Calu3 (cell line): ENCODE data around the gene SPTBN1. TPM values are rescaled to one million over a fixed set of nuclear protein-coding genes. Genes with fewer than 3 reads are reported as not detected.

Source experiments
- BruUV-seq: library from RNA; stranded (reverse); fragments of 400-500 nt; replicated peaks from 2 replicates; lab custom pipeline; 2021; lab: Mats Ljungman, UMichigan
- CTCF ChIA-PET: fragments of 300-600 bp; sonication (Branson Sonifier 250); formaldehyde crosslinking; loops from one replicate; lab custom pipeline; 2022; ENCODE audit warnings: antibody characterized with exemption; lab: Charles Lee
- DNase-seq: peaks from one replicate; pipeline ENCODE4 v3.0.0; 2022
- H3K27ac Mint-ChIP-seq: one replicate; pipeline ENCODE4 v1.8.0; 2022; ENCODE audit warnings: mixed read lengths; ENCODE audit not compliant: unreplicated experiment
- H3K27me3 Mint-ChIP-seq: one replicate; pipeline ENCODE4 v1.8.0; 2022; ENCODE audit warnings: mixed read lengths; ENCODE audit not compliant: unreplicated experiment
- H3K36me3 Mint-ChIP-seq: one replicate; pipeline ENCODE4 v1.8.0; 2022; ENCODE audit warnings: mild to moderate bottlenecking, moderate library complexity, mixed read lengths; ENCODE audit not compliant: insufficient read depth, unreplicated experiment
- H3K4me1 Mint-ChIP-seq: one replicate; pipeline ENCODE4 v1.8.0; 2022; ENCODE audit warnings: mild to moderate bottlenecking, low read depth, mixed read lengths; ENCODE audit not compliant: unreplicated experiment
- H3K4me3 Mint-ChIP-seq: one replicate; pipeline ENCODE4 v1.8.0; 2022; ENCODE audit warnings: mild to moderate bottlenecking, low read depth, moderate library complexity, mixed read lengths; ENCODE audit not compliant: unreplicated experiment
- H3K9me3 Mint-ChIP-seq: one replicate; pipeline ENCODE4 v1.8.0; 2022; ENCODE audit warnings: low read depth, mixed read lengths; ENCODE audit not compliant: unreplicated experiment
- CTCF ChIP-seq: fragments of 200-600 bp; IDR thresholded peaks from one replicate; pipeline ENCODE4 v1.8.0; 2022; ENCODE audit warnings: antibody characterized with exemption; ENCODE audit not compliant: unreplicated experiment
- intact Hi-C: fragments of 100-400 bp; cut with micrococcal nuclease; formaldehyde crosslinking; loops from one replicate; pipeline ENCODE4 v1.10.0; 2022; ENCODE audit not compliant: unreplicated experiment
- total RNA-seq: library from RNA; stranded (reverse); gene quantifications from 2 replicates; pipeline ENCODE4 v1.2.3, GENCODE V29; 2022

SPTBN1 gene
- total RNA-seq, 1 experiment from 2014 or later: 611 TPM

GRCh38 chr2:54439582-54439981 is 16.5 kb upstream of the SPTBN1 start:
- CTCF ChIA-PET: no interaction called here
- Mint-ChIP-seq H3K27ac (no peak overlapping the region), H3K4me3 (no peak overlapping the region), H3K36me3 (no peaks in the 10 kb centered on the region), H3K9me3 (no peaks in the 10 kb centered on the region), H3K27me3 (no peaks in the 10 kb centered on the region), H3K4me1 (no peaks in the 10 kb centered on the region)
- TF ChIP-seq CTCF: no peak
- no peak for DNase-seq
- intact Hi-C loops: no loop called here
- no TSS peak for BruUV-seq

- no peak overlapping the region for H3K4me3 Mint-ChIP-seq
- intact Hi-C loops: no loop called here
- H3K27me3 Mint-ChIP-seq: no peaks in the 10 kb centered on the region
- no peak overlapping the region for H3K27ac Mint-ChIP-seq
- no TSS peak for BruUV-seq
- CTCF ChIA-PET: no interaction called here
- no peaks in the 10 kb centered on the region for H3K9me3 Mint-ChIP-seq
- H3K4me1 Mint-ChIP-seq: no peaks in the 10 kb centered on the region
- TF ChIP-seq CTCF: no peak
- H3K36me3 Mint-ChIP-seq: no peaks in the 10 kb centered on the region
- DNase-seq: no peak
Measured at GRCh38 chr2:54440050-54440449, 16.1 kb upstream of the SPTBN1 start.

DNA sequence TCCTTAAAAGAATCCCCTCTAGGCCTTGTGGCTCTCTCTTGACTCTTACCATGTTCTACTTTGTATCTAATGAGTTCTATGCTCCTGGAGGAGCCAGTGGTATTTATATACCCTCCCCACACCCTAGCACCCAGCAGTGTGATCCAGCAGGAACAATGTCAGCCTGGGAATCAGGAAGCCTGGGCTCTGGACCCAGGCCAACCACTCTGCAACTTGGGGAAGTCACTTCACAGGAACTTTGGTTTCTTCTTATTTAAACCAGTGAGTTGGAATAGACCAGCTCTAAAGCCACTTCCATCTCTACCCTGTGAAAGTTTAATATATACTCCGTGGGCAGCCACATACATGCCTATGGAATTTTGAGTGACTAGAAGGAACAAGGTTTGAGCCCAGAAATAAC is 11.6 kb upstream of the SPTBN1 start:
- no peak for DNase-seq
- H3K4me1 Mint-ChIP-seq: no peaks in the 10 kb centered on the region
- no peaks in the 10 kb centered on the region for H3K9me3 Mint-ChIP-seq
- H3K4me3 Mint-ChIP-seq: no peak overlapping the region
- BruUV-seq: no TSS peak
- no peaks in the 10 kb centered on the region for H3K27me3 Mint-ChIP-seq
- no peak overlapping the region for H3K27ac Mint-ChIP-seq
- H3K36me3 Mint-ChIP-seq: no peaks in the 10 kb centered on the region
- CTCF ChIA-PET: no interaction called here
- TF ChIP-seq CTCF: no peak
- intact Hi-C loops: no loop called here

- no peaks in the 10 kb centered on the region for H3K9me3 Mint-ChIP-seq
- no peak overlapping the region for H3K27ac Mint-ChIP-seq
- no TSS peak for BruUV-seq
- no peaks in the 10 kb centered on the region for H3K36me3 Mint-ChIP-seq
- no peak for DNase-seq
- H3K27me3 Mint-ChIP-seq: no peaks in the 10 kb centered on the region
- TF ChIP-seq CTCF: no peak
- H3K4me1 Mint-ChIP-seq: no peaks in the 10 kb centered on the region
- intact Hi-C loops: no loop called here
- CTCF ChIA-PET: no interaction called here
- no peak overlapping the region for H3K4me3 Mint-ChIP-seq
Measured at GRCh38 chr2:54446122-54446521, 10.0 kb upstream of the SPTBN1 start.

DNA sequence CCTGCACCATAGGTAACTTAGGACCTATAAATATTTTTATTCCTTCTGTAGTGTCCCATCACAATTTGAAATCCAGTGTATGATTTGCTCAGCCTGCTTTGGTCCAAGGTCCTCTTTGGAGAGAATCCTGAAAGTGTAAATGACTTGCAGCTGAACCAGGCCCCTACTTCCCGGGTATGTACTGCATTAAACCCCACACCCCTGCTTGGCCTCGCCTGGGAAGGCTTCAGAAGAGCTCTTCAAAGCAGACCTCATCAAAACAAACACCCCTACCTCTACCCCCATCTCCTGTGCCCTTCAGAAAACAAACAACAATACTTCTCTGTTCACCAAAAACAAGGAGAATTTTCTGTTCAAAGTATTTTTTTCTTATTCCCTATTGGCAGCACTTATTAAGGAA is 9.5 kb upstream of the SPTBN1 start:
- Mint-ChIP-seq H3K9me3 (no peaks in the 10 kb centered on the region), H3K36me3 (no peaks in the 10 kb centered on the region), H3K27ac (no peak overlapping the region), H3K4me3 (no peak overlapping the region), H3K27me3 (no peaks in the 10 kb centered on the region), H3K4me1 (no peaks in the 10 kb centered on the region)
- BruUV-seq: no TSS peak
- CTCF ChIA-PET: no interaction called here
- TF ChIP-seq CTCF: no peak
- DNase-seq: no peak
- intact Hi-C loops: no loop called here
